Adrenal gland (tissue), 12 donors: ENCODE data around the gene REC8. TPM values are rescaled to one million over a fixed set of nuclear protein-coding genes. Genes with fewer than 3 reads are reported as not detected.
A peak's percentile ranks its signal among the peaks of the same experiment; 100 is the strongest.

Experiments used
- DNase-seq, 7 donors: peaks; one replicate each; pipeline ENCODE4 v3.0.0-alpha.2; 2019 to 2020
- H3K27ac ChIP-seq, 5 donors: fragments of 200-600 bp; sonication (generic) in 4 of 5; 1 replicate in 3 of 5; 2 replicates in 2 of 5; pipeline versions ENCODE4 v1.5.1 to v1.8.0; 2016 to 2020; ENCODE audit warnings: mild to moderate bottlenecking in 1 of 5
- H3K27me3 ChIP-seq: fragments of 200-600 bp; 2 replicates; pipeline ENCODE4 v1.8.0; 2021
- H3K36me3 ChIP-seq, 2 donors: fragments of 200-600 bp; replicated peaks in 1 of 2; 1 replicate in 1 of 2; 2 replicates in 1 of 2; pipeline versions ENCODE4 v1.5.1 to v1.8.0; 2018 to 2022
- H3K4me1 ChIP-seq, 2 donors: fragments of 200-600 bp; replicated peaks in 1 of 2; 1 replicate in 1 of 2; 2 replicates in 1 of 2; pipeline versions ENCODE4 v1.5.1 to v1.8.0; 2018 to 2021
- H3K4me3 ChIP-seq, 4 donors: fragments of 200-600 bp; sonication (generic) in 3 of 4; one replicate each; pipeline ENCODE4 v1.5.1; 2016 to 2018
- H3K9me3 ChIP-seq, 3 donors: fragments of 200-600 bp; sonication (generic) in 1 of 3; replicated peaks in 1 of 3; 1 replicate in 2 of 3; 2 replicates in 1 of 3; pipeline versions ENCODE4 v1.5.1 to v1.8.0; 2016 to 2021
- POLR2A ChIP-seq, 2 donors: fragments of 450-650 bp; IDR thresholded peaks; one replicate each; pipeline ENCODE4 v1.6.1; 2017; ENCODE audit warnings: antibody characterized with exemption in 2 of 2, mild to moderate bottlenecking in 2 of 2, moderate library complexity in 1 of 2
- WGBS, 4 donors: extraction: QIAGEN DNeasy Blood & Tissue Kit in 2 of 4; methylation state at CpG; one replicate each; pipeline versions ENCODE4 v1.1.5 to v1.1.7; 2013 to 2017; 5-methylcytosine and 5-hydroxymethylcytosine counted together
- intact Hi-C, 2 donors: fragments of 100-400 bp; cut with DNase I; formaldehyde crosslinking; loops; one replicate each; pipeline versions ENCODE4 v1.14.1 to v1.15.0; 2022 to 2023
- polyA plus RNA-seq, 3 donors: library from polyadenylated mRNA; stranded (reverse); fragments of 200-250 nt in 2 of 3; fragments of 350-450 nt in 1 of 3; fragmentation: Illumina TruSeq in 1 of 3; extraction: RNeasy Lipid Tissue Mini Kit (QIAGEN cat#74804) in 1 of 3; gene quantifications; one replicate each; pipeline ENCODE4 v1.2.3, GENCODE V29; 2013 to 2014
- total RNA-seq, 9 donors: library from RNA; depleted of rRNA in 4 of 9; stranded (reverse); fragments of >200 nt in 4 of 9; fragments of 120-200 nt in 1 of 9; fragmentation: NEBNext Ultra II Directional in 1 of 9; extraction: Animal tissue kit (Norgen Biotek cat#: 25700) in 1 of 9; gene quantifications; one replicate each; pipeline versions ENCODE4 v1.1.0 to v1.2.4, GENCODE V29; 2013 to 2023
- TF ChIP-seq, protein P1 (sequence below), 6 experiments: fragments of 450-650 bp in 4 of 6; fragments of 200-600 bp in 2 of 6; sonication (generic) in 1 of 6; IDR thresholded peaks; 1 replicate in 5 of 6; 2 replicates in 1 of 6; pipeline versions ENCODE4 v1.5.1 to v1.8.0; 2016 to 2021; ENCODE audit warnings: antibody characterized with exemption in 6 of 6, mild to moderate bottlenecking in 2 of 6, moderate library complexity in 1 of 6
- donor health status: healthy with polysubstance abuse.
- donor health status: Bipolar disorder and iron deficiency.
- donor health status: DM: yes; HTN: yes; CAD: no.
- donor health status: DM: no; HTN: no; CAD: no.
- donor health status: DM: no; HTN: no; CAD: no.
- donor health status: DM: yes; HTN: yes; CAD: no.

The REC8 gene
- total and polyA plus RNA-seq, 12 donors = 1.3 to 111 (median 11.4) TPM

DNA sequence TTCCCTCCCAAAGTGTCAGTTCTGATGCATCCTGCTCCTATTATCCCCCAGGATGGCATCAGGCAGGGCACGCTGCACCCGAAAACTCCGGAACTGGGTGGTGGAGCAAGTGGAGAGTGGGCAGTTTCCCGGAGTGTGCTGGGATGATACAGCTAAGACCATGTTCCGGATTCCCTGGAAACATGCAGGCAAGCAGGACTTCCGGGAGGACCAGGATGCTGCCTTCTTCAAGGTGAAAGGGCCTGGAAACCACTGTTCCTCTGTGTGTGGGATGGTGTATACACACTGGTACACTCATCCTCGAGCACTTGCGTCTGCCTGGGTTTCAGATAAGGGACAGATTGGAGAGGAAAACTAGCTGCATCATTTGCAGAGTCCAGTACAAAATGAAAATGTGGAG is 9.8 kb upstream of the REC8 start:
- H3K4me3 ChIP-seq = peak overlapping the region; percentile 47 to 74 (median 60)
- DNase-seq = peak in 4 of 7 donors; percentile 44 to 67 (median 52)
- TF ChIP-seq POLR2A (IDR thresholded peaks at IDR 0.05) = no peak
- TF ChIP-seq, protein P1, sequence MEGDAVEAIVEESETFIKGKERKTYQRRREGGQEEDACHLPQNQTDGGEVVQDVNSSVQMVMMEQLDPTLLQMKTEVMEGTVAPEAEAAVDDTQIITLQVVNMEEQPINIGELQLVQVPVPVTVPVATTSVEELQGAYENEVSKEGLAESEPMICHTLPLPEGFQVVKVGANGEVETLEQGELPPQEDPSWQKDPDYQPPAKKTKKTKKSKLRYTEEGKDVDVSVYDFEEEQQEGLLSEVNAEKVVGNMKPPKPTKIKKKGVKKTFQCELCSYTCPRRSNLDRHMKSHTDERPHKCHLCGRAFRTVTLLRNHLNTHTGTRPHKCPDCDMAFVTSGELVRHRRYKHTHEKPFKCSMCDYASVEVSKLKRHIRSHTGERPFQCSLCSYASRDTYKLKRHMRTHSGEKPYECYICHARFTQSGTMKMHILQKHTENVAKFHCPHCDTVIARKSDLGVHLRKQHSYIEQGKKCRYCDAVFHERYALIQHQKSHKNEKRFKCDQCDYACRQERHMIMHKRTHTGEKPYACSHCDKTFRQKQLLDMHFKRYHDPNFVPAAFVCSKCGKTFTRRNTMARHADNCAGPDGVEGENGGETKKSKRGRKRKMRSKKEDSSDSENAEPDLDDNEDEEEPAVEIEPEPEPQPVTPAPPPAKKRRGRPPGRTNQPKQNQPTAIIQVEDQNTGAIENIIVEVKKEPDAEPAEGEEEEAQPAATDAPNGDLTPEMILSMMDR (IDR thresholded peaks at IDR 0.05) = no peak
- intact Hi-C loops = no loop called here
- no peaks in the 10 kb centered on the region for H3K27me3 ChIP-seq
- H3K27ac ChIP-seq = peak overlapping the region; percentile 67 to 95 (median 86)
- H3K4me1 ChIP-seq = peaks cover 9 to 28% of the 10 kb centered on the region in 2 donors
- no peaks in the 10 kb centered on the region for H3K9me3 ChIP-seq
- WGBS, 4 donors = 6 to 34% (median 30%) methylated on average over 6 to 8 of the region's 8 CpGs
- peaks cover 0 to 73% of the 10 kb centered on the region in 2 donors for H3K36me3 ChIP-seq

DNA sequence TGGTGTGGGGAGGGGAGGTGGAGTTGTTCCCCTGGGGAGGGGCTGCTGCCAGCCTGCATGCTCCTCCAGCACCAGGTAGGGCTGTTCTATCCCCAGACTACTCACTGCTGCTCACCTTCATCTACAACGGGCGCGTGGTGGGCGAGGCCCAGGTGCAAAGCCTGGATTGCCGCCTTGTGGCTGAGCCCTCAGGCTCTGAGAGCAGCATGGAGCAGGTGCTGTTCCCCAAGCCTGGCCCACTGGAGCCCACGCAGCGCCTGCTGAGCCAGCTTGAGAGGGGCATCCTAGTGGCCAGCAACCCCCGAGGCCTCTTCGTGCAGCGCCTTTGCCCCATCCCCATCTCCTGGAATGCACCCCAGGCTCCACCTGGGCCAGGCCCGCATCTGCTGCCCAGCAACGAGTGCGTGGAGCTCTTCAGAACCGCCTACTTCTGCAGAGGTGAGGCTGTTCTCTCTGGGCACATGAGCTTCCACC is 7.3 kb upstream of the REC8 start:
- peaks cover 0 to 67% of the 10 kb centered on the region in 2 donors for H3K36me3 ChIP-seq
- DNase-seq = no peak
- H3K4me1 ChIP-seq = peaks cover 9 to 26% of the 10 kb centered on the region in 2 donors
- H3K9me3 ChIP-seq = no peaks in the 10 kb centered on the region
- H3K27ac ChIP-seq = no peak overlapping the region
- H3K27me3 ChIP-seq = no peaks in the 10 kb centered on the region
- no peak for TF ChIP-seq POLR2A (IDR thresholded peaks at IDR 0.05)
- no peak overlapping the region for H3K4me3 ChIP-seq
- WGBS, 4 donors = 83 to 95% (median 91%) methylated on average over 6 to 14 of the region's 14 CpGs
- intact Hi-C loops = no loop called here

DNA sequence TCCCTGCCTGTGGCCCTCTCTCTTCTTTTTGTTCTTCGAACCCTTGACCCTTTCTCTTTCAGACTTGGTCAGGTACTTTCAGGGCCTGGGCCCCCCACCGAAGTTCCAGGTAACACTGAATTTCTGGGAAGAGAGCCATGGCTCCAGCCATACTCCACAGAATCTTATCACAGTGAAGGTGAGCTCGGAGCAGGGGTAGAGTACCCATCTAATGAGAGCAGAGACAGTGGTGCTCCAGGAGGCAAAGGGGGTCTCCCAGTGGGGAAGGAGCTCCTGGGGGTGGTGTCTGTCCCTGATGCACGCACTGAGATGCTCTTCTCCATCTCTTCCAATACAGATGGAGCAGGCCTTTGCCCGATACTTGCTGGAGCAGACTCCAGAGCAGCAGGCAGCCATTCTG is 6.1 kb upstream of the REC8 start:
- Histone ChIP-seq H3K36me3 (peaks cover 0 to 56% of the 10 kb centered on the region in 2 donors), H3K4me1 (peaks cover 9 to 22% of the 10 kb centered on the region in 2 donors), H3K4me3 (no peak overlapping the region), H3K27ac (no peak overlapping the region), H3K9me3 (no peaks in the 10 kb centered on the region), H3K27me3 (no peaks in the 10 kb centered on the region)
- TF ChIP-seq, protein P1 (IDR thresholded peaks at IDR 0.05) = no peak
- intact Hi-C loops = no loop called here
- 86 to 92% (median 87%) methylated on average over 5 of the region's 5 CpGs for WGBS, 4 donors
- no peak for DNase-seq

DNA sequence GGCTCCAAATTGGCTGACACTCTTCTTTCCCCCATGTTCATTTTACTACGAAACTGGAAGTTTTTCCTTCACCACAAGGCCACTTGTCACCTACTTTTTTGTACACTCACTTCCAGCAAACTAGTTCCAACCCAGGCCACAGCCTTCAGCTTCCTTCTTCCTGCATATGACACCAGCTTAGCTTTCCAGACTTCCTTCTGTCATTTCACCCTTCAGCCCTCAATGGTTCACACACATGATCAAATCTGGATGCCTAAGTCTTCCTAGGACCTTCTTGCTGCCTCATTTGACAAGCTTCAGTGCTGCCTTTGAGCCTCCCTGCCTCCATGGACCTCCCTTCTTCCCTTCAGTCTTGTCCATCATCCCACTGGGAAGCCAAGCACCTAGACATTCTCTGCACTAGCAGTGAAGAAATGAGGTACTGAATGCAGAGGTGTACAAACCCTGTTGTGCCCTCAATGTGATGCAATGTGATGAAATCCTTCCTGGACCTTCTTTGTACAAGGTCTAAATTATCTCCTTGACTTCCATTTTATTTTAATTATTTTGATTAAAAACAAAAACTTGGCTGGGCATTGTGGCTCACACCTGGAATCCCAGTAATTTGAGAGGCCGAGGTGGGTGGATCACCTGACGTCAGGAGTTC is 4.3 kb upstream of the REC8 start:
- H3K9me3 ChIP-seq = no peaks in the 10 kb centered on the region
- intact Hi-C loops = no loop called here
- H3K4me1 ChIP-seq = peaks cover 0 to 17% of the 10 kb centered on the region in 2 donors
- no peak for DNase-seq
- no peak overlapping the region for H3K4me3 ChIP-seq
- no peak overlapping the region for H3K27ac ChIP-seq
- H3K27me3 ChIP-seq = no peaks in the 10 kb centered on the region
- 71 to 82% (median 81%) methylated on average over 3 of the region's 3 CpGs for WGBS, 4 donors
- no peak for TF ChIP-seq POLR2A (IDR thresholded peaks at IDR 0.05)
- TF ChIP-seq, protein P1 (IDR thresholded peaks at IDR 0.05) = no peak
- peaks cover 0 to 54% of the 10 kb centered on the region in 2 donors for H3K36me3 ChIP-seq
